UCSD-AML1 (cell line): ENCODE measurements around the gene ELF1.
"Not testable (repeated sequence)": the region's sequence is repeated elsewhere in the genome, so short reads cannot be mapped to it uniquely, and the experiment has no call there.

ENCODE experiments used
- DNase-seq: peaks from one replicate; lab custom pipeline; 2025; ENCODE audit not compliant: unreplicated experiment; lab: John Stamatoyannopoulos, UW

The ELF1 gene

GRCh38 chr13:40983259-40983658 is 35.9 kb downstream of the ELF1 start:
- DNase-seq = no peak

DNA sequence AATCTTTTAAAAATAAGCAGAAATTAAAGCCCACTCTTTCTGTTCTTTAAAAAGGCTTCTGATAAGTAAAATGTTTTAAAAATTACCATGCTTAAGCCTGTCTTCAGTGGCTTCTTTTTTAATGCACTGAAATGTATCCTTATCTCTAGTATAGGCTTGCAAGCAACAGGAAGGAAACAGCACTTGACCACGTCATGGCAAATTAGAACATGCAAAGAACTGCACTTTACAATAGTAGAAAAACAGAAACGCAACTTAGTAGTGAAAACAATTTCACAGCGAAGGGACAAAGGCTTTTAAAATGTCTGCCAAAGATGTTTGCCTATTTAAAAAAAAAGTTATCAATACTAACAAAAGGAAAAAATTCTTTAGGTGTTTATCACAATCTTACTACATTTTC is 36.3 kb downstream of the ELF1 start:
- DNase-seq = no peak

- no peak for DNase-seq
Observed at GRCh38 chr13:40981949-40982348, 37.2 kb downstream of the ELF1 start.

DNA sequence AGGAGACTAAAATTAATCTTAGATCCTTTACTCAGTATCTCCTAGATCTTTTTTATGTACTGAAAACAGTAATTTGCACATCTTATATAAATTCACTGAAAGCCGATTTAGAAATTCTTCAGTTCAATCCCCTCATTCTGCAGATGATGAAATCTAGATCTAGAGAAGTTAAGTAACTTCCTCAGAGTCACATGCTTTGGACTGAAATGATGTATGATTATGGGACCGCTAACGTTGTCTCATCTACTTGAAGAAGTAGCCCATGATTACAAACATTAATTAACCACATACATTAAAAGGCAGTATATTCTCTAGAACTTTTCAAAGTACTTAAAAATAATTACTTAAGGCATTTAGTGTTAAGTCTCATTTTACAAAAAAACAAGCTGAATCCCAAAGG is 37.8 kb downstream of the ELF1 start:
- no peak for DNase-seq

- DNase-seq = no peak
Observed at GRCh38 chr13:40980461-40980860, 38.7 kb downstream of the ELF1 start.

DNA sequence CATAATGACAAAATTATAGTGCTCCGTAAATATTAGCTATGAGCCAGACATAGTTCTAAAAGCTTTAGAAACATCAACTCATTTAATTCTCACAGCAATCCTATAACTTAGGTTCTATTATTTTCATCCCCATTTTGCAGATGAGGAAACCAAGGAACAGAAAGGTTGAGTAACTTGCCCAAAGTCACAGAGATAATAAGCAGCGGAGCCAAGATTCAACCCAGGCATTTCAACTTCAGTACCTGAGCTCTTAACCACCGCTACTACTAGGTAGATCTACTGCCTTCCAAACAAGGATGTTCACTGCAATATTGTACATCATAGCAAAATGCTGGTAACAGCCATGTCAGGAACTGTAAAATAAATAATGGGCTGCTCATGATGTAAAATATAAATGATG is 39.9 kb downstream of the ELF1 start:
- DNase-seq = no peak

DNA sequence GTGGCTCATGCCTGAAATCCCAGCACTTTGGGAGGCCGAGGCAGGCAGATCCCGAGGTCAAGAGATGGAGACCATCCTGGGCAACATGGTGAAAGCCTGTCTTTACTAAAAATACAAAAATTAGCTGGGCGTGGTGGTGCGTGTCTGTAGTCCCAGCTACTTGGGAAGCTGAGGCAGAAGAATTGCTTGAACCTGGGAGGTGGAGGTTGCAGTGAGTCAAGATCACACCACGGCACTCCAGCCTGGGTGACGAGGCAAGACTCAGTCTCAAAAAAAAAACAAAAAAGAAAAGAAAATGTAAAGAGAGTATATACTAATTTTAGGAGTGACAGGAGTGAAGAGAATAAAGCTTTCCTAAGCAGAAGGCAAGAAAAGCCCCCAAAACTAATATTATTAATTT is 41.0 kb downstream of the ELF1 start:
- not testable (repeated sequence) for DNase-seq

- DNase-seq = no peak
Observed at GRCh38 chr13:40975441-40975840, 43.7 kb downstream of the ELF1 start.

- no peak for DNase-seq
Observed at GRCh38 chr13:40974460-40975407, 44.4 kb downstream of the ELF1 start.

- no peak for DNase-seq
Observed at GRCh38 chr13:40973409-40973808, 45.7 kb downstream of the ELF1 start.

DNA sequence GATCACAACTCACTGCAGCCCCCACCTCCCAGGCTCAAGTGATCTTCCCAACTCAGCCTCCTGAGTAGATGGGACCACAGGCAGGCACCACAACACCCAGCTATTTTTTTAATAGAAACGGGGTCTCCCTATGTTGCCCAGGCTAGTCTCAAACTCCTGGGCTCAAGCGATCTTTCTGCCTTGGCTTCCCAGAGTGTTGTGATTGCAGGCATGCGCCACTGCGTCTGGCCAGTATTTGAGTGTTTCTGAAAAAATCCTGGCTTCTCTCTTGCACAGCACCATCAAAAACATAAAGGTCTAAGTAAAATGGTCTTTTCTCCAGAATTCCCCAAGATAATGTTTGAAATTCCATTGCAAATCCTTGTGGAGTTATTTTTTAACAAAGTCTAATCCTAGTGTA is 47.8 kb downstream of the ELF1 start:
- no peak for DNase-seq

DNA sequence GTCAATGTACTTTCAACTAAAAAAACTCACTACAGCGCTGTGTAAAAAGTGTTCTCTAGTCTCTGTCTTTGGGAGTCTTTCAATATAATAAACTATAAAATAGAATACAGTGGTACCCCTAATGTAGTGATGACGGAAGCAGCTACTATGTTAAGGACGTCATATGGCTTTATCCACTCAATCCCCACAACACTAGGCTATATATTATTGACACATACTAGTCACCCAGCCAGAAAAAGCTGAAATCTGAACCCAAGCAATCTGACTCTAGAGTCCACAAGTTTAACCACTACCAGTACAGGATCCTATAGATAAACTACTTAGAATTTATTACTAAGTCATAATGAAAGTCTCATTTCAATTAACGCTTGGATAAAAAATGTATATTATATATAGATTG is 48.3 kb downstream of the ELF1 start:
- DNase-seq = no peak

GRCh38 chr13:40969169-40969901 is 49.8 kb downstream of the ELF1 start:
- DNase-seq = no peak

- no peak for DNase-seq
Observed at GRCh38 chr13:40968416-40969000, 50.6 kb downstream of the ELF1 start.

DNA sequence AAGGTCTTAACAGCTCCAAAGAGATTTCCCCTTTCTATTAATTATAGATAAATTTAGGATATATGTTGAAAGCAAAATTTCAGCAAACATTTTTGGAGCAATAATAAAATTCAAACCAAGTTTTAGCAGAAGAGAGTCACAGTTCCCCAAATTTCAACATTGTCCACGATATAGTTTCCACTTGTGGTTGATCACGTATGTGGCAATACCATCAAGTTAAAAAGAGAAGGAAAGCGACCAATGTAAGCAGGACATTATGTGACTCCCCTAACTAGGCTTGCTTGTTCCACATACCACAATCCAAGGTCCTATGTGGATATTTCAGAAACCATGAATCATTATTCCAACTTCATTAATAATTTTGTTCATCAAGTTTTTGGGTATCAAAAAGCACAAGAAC is 52.8 kb downstream of the ELF1 start:
- no peak for DNase-seq

GRCh38 chr13:40963927-40964326 is 55.2 kb downstream of the ELF1 start:
- DNase-seq = no peak

GRCh38 chr13:40961826-40962225 is 57.3 kb downstream of the ELF1 start:
- DNase-seq = no peak

DNA sequence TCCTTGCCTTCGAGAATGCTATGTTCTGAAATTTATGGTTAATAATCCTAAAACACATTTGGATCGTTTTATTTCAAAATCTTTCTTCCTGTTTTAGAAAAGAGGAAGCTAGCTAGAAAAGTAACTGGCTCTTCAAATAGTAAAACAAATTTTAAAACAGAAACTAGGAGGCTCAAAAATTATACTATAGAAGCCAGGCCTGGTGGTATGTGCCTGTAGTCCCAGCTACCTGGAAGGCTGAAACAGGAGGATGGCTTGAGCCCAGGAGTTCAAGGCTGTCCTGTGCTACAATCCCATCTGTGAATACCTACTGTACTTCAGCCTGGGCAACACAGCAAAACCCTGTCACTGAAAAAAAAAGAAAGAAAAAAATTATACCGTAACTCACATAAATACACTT is 57.9 kb downstream of the ELF1 start:
- no peak for DNase-seq

- no peak for DNase-seq
Observed at GRCh38 chr13:40960716-40961115, 58.4 kb downstream of the ELF1 start.

- no peak for DNase-seq
Observed at GRCh38 chr13:40958655-40959054, 60.5 kb downstream of the ELF1 start.

DNA sequence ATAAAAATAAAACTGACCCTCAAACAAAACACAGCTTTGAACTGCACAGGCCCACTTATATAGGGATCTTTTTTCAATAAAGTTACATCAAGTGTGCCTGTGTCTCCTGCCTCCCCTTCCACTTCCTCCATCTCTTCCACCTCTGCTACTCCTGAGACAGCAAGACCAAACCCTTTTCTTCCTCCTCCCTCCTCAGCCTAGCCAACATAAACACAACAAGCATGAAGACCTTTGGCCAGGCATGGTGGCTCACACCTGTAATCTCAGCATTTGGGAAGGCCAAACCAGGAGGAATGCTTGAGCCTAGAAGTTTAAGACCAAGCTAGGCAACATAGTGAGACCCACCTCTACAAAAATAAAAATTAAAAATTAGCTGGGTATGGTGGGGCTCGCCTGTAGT is 72.6 kb downstream of the ELF1 start:
- no peak for DNase-seq

DNA sequence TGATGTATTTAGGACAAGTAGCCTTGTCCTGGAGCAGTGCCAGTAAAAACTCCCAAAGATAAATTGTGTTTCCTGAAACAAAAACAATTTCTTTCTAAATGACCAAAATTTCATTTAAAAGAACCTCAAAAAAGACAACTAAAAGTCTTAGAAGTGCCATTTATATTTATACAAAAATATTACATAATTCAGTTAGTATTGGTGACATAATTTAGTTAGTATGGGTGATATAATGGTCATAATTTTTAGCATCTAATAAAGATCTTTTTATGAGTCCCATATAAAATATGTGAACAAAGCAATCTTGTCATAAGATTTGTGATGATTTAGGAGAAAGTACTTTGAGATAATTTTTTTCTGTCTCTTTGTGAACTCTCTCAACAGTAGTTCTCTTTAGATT is 76.0 kb downstream of the ELF1 start:
- no peak for DNase-seq
